ENCODE measurements around the gene CRACDL.
A peak's percentile ranks its signal among the peaks of the same experiment; 100 is the strongest.

Gene CRACDL

DNA sequence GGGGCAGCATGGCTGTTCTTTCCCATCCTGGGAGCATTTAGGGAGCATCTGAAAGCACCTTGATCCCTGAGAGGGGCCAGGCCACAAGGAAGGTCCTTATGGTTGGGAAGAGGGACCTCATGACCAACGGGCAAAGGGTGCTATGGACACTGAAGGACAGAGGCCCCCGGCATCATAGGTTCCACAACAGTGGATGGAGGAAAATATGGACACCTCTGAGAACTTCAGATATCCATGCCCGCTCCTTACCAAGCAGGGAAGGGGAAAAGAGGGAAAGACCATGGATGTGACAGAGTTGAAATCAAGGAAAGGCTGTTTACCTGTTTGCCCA is 111.0 kb downstream of the CRACDL start:
- no peak for DNase-seq (ENCODE audit: low read depth)

DNA sequence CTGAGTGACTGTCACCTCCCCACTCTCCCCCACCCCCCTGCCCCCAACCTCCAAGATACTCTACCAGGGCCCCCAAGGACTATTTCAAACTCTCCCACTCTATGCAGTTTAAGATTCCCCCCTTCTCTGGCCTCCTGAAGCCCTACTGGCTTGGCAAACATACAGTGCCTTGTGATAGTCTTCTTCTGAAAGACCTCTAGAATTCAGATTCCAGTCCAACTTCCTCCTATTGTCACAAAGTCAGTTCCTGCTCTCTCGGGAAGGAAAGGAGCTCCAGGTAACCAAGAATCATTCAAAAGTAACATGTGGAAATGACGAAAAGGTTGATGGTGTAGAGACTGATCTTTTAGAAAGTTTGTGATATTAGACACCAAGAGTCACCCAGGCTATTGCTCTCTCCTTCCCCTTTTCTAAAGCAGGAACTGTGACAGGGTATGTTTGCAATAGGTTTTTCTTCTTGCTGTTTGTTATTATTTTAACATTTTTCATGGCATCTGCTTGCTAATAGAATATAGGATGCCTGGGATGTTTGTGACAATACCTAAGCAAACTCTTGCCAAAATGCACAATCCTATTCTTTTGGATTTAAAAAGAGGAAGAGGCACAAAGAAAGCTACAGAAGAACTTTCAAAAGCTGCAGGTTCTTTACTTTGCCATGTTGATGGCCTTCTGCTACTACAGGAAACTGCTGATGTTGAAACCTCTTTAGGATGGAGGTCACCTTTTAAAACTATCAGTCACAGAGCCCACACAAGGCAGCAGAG is 111.6 kb downstream of the CRACDL start:
- H3K4me3 ChIP-seq (ENCODE audit: low read length): no peak overlapping the region
- TF ChIP-seq, protein P1, sequence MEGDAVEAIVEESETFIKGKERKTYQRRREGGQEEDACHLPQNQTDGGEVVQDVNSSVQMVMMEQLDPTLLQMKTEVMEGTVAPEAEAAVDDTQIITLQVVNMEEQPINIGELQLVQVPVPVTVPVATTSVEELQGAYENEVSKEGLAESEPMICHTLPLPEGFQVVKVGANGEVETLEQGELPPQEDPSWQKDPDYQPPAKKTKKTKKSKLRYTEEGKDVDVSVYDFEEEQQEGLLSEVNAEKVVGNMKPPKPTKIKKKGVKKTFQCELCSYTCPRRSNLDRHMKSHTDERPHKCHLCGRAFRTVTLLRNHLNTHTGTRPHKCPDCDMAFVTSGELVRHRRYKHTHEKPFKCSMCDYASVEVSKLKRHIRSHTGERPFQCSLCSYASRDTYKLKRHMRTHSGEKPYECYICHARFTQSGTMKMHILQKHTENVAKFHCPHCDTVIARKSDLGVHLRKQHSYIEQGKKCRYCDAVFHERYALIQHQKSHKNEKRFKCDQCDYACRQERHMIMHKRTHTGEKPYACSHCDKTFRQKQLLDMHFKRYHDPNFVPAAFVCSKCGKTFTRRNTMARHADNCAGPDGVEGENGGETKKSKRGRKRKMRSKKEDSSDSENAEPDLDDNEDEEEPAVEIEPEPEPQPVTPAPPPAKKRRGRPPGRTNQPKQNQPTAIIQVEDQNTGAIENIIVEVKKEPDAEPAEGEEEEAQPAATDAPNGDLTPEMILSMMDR (conservative IDR thresholded peaks at IDR 0.05; ENCODE audit: low read depth, low read length): no peak
- no peak for DNase-seq (ENCODE audit: low read depth)

More for the DNA sequence above, 111.0 kb downstream of the CRACDL start:
- no peak overlapping the region for H3K4me3 ChIP-seq (ENCODE audit: low read length)
- TF ChIP-seq, protein P1 (conservative IDR thresholded peaks at IDR 0.05; ENCODE audit: low read depth, low read length): no peak

DNA sequence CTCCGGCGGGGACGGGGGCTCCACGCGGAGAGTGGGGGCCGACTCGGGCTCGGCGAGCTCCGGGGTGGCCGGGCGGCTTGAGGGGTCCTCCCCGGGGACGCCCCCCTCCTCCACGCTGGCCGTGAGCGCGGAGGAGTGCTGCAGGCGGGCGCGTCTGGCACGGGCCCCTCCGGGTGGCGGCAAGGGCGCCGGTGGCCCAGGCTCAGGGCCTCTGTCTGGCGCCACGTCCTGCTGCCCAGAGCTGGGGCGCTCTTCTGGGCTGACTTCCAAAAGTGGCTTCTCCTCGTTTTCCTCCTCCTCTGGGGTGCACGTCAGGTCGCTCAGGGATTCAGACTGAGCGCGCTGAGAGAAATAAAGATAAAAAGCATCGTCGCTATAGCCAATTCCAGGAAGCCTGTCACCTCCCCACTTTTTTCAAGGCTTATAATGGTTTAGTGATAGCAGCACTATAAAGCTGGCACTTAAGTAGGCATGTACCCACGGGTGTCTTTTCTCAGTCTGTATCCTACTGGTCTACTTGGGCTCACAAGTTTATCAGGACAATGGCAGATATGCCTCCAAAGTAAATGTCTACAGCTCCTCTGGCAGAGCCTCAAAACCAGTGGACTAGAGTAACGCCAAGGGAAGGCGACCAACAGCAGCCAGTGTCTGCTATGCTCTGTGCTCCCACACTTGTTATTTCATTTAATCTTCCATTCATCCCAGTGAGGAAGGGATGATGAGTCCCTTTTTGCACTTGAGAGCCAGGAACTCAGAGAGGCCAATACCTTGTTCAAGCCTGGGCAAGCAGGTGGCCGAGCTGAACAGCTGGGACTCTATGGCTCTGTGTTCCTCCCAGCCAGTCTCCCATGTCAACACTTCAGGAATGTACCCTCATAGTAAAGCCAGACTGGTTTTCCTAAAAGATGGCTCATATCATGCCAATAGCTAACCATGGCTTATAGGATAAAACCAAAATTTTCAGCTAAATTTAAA is 112.5 kb downstream of the CRACDL start:
- no peak for DNase-seq (ENCODE audit: low read depth)
- peak overlapping the region; percentile 40 for H3K4me3 ChIP-seq (ENCODE audit: low read length)
- TF ChIP-seq, protein P1 (conservative IDR thresholded peaks at IDR 0.05; ENCODE audit: low read depth, low read length): no peak

DNA sequence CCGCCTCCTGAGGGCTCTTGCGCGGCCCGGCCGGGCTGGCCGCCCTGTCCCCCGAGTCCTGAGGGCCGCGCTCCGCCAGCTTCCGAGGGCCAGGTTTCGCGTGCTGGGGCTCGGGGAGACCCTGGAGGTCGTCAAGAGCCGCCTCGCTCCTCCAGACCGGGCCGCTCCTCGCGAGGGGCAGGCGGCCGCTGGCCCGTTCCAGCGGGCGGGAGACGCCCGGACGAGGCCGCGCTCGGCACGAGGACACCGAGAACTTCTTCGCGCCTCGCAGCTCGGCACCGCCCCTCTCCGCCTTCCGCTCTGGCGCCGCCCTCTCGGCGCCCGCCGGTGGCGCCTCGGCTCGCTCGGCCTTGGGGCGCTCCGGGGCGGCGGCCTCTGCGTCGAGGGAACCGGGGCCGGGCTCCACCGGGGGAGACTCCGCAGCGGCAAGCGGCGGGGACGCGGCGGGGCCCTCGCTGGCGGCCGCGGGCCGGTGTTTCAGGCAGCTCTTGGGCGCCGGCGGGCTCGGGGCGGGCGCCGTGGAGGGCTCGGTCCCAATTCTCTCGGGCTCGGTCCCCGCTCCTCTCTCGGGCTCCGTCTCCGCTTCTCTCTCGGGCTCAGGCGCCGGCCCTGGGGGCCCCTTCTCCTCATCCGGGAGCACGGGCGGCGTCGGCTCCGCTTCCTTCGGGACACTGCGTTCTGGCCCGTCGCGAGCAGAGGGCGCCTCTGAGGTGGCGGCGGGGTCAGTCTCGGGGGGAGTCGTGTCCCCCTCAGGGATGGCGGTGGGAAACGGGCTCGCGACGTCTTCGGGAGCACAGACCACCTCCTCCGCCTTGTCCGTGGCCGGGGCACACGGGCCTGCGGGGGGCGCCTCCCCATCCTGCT is 113.5 kb downstream of the CRACDL start:
- DNase-seq (ENCODE audit: low read depth): no peak
- peak overlapping the region; percentile 40 for H3K4me3 ChIP-seq (ENCODE audit: low read length)
- TF ChIP-seq, protein P1 (conservative IDR thresholded peaks at IDR 0.05; ENCODE audit: low read depth, low read length): peak; percentile 42

DNA sequence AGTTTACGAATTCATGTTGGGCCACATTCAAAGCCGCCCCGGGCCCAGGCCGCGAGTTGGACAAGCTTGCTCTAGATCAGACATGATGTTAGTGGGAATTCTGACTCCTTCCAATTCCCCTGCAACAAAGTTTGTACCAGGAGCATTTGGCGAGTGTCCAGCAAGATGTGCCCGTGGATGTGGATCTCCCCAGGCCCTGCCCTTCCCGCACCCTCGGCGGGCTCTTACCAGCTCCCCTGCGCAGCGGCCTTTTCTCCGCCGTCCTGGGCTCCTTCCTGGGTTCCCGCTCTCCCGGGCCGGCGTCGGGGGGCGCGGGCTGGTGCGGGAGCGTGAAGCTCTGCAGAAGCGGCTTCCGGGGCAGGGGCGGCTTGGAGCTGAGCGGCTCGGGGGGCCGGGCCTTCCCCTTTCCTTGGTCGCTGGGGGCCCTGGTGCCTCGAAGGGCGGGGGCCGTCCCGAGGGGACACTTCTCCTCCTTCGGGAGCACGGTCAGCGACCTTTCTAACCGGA is 114.3 kb downstream of the CRACDL start:
- no peak overlapping the region for H3K4me3 ChIP-seq (ENCODE audit: low read length)
- TF ChIP-seq, protein P1 (conservative IDR thresholded peaks at IDR 0.05; ENCODE audit: low read depth, low read length): no peak
- no peak for DNase-seq (ENCODE audit: low read depth)

DNA sequence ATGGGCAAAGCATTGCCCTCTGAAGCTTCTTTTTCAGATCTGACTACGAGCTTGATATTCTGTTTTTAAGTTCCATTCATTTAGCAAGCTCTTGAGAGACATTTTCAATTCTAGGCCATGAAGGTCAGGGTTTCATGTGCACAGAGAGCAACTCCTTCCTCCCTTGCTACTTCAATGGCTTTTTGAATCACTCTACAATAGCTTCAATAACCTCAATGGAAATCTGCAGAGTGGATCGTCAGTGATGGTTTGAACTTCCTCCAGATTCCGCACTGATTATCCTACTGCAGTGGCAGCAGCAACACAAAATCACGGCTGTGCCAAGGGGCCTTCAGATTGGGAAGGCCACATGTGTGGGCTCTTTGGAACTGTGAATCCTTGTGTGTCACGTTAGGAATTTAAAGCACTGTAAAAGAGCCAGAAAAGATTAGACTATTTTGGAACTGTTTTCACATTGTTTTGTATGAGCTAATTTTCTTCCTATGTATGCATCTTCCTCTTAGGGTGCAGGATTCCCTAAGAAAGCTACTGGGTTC is 116.7 kb downstream of the CRACDL start:
- no peak for DNase-seq (ENCODE audit: low read depth)
- H3K4me3 ChIP-seq (ENCODE audit: low read length): no peak overlapping the region
- TF ChIP-seq, protein P1 (conservative IDR thresholded peaks at IDR 0.05; ENCODE audit: low read depth, low read length): no peak
